Stomach (tissue), 9 donors: ENCODE measurements around the gene CNST. TPM values are rescaled to one million over a fixed set of nuclear protein-coding genes. Genes with fewer than 3 reads are reported as not detected.
A peak's percentile ranks its signal among the peaks of the same experiment; 100 is the strongest.

Source experiments
- DNase-seq, 2 donors: peaks; one replicate each; pipeline versions ENCODE4 v3.0.0 to v3.0.0-alpha.2; 2013 to 2019
- H3K27ac ChIP-seq, 5 donors: fragments of 200-600 bp in 4 of 5; sonication (generic) in 4 of 5; one replicate each; pipeline ENCODE4 v1.5.1; 2013 to 2019; ENCODE audit warnings: mild to moderate bottlenecking in 1 of 5, moderate library complexity in 1 of 5
- H3K27me3 ChIP-seq, 3 donors: fragments of 200-600 bp; sonication (generic); one replicate each; pipeline ENCODE4 v1.5.1; 2017 to 2019; ENCODE audit warnings: mixed run types in 1 of 3
- H3K36me3 ChIP-seq, 4 donors: fragments of 200-600 bp; sonication (generic); 1 replicate in 3 of 4; 2 replicates in 1 of 4; pipeline ENCODE4 v1.5.1; 2016 to 2019
- H3K4me1 ChIP-seq, 4 donors: fragments of 200-600 bp; sonication (generic); one replicate each; pipeline ENCODE4 v1.5.1; 2016 to 2019
- H3K4me3 ChIP-seq, 4 donors: fragments of 200-600 bp; sonication (generic) in 3 of 4; one replicate each; pipeline ENCODE4 v1.5.1; 2016 to 2019; ENCODE audit warnings: mild to moderate bottlenecking in 1 of 4
- H3K9me3 ChIP-seq, 4 donors: fragments of 200-600 bp; sonication (generic); one replicate each; pipeline ENCODE4 v1.5.1; 2016 to 2019
- EP300 ChIP-seq: sonication (generic); formaldehyde crosslinking; IDR thresholded peaks from one replicate; pipeline ENCODE4 v1.6.1; 2017; ENCODE audit warnings: antibody characterized with exemption
- POLR2A ChIP-seq, 4 donors: fragments of 450-650 bp; IDR thresholded peaks; one replicate each; pipeline ENCODE4 v1.6.1; 2016; ENCODE audit warnings: antibody characterized with exemption in 4 of 4, control low read depth in 2 of 4, mild to moderate bottlenecking in 1 of 4, moderate library complexity in 1 of 4
- POLR2AphosphoS5 ChIP-seq, 3 donors: sonication (generic); formaldehyde crosslinking; IDR thresholded peaks; one replicate each; pipeline ENCODE4 v1.6.1; 2016; ENCODE audit warnings: antibody characterized with exemption in 3 of 3
- WGBS, 5 donors: extraction: QIAGEN DNeasy Blood & Tissue Kit in 3 of 5; methylation state at CpG; one replicate each; pipeline versions ENCODE4 v1.1.5 to v1.1.7; 2013 to 2018; 5-methylcytosine and 5-hydroxymethylcytosine counted together
- intact Hi-C: fragments of 100-400 bp; cut with DNase I; formaldehyde crosslinking; loops from one replicate; pipeline ENCODE4 v1.15.1; 2023; ENCODE audit warnings: low total_unique reads
- polyA plus RNA-seq, 3 donors: library from polyadenylated mRNA; stranded (reverse); fragments of 200-250 nt; gene quantifications; one replicate each; pipeline ENCODE4 v1.2.3, GENCODE V29; 2013
- total RNA-seq, 5 donors: library from RNA; depleted of rRNA; stranded (reverse); fragments of >200 nt; gene quantifications; one replicate each; pipeline versions ENCODE4 v1.1.0 to v1.2.3, GENCODE V29; 2014 to 2016
- TF ChIP-seq, protein P1 (sequence below), 7 experiments: fragments of 450-650 bp in 4 of 7; fragments of 200-600 bp in 3 of 7; sonication (generic) in 3 of 7; IDR thresholded peaks; one replicate each; pipeline ENCODE4 v1.5.1; 2016 to 2019; ENCODE audit warnings: antibody characterized with exemption in 7 of 7, control low read depth in 2 of 7, mild to moderate bottlenecking in 1 of 7
- donor health status: healthy with polysubstance abuse.
- donor health status: Bipolar disorder and iron deficiency.
- donor health status: healthy.

The CNST gene
- total and polyA plus RNA-seq, 8 donors, result 4.5 to 42.8 (median 16.2) TPM

GRCh38 chr1:246607462-246607861 is 41.2 kb downstream of the CNST start:
- no peak for DNase-seq
- intact Hi-C loops, result no loop called here
- Histone ChIP-seq H3K36me3 (no peaks in the 10 kb centered on the region), H3K4me1 (peaks cover 5 to 52% (median 33%) of the 10 kb centered on the region in 4 donors), H3K4me3 (no peak overlapping the region), H3K27me3 (no peaks in the 10 kb centered on the region), H3K27ac (peak overlapping the region in 3 of 5 donors; percentile 82 to 88 (median 84)), H3K9me3 (no peaks in the 10 kb centered on the region)
- 87 to 94% (median 91%) methylated on average over 19 of the region's 19 CpGs for WGBS, 5 donors
- TF ChIP-seq POLR2A (IDR thresholded peaks at IDR 0.05), result no peak
- TF ChIP-seq, protein P1, sequence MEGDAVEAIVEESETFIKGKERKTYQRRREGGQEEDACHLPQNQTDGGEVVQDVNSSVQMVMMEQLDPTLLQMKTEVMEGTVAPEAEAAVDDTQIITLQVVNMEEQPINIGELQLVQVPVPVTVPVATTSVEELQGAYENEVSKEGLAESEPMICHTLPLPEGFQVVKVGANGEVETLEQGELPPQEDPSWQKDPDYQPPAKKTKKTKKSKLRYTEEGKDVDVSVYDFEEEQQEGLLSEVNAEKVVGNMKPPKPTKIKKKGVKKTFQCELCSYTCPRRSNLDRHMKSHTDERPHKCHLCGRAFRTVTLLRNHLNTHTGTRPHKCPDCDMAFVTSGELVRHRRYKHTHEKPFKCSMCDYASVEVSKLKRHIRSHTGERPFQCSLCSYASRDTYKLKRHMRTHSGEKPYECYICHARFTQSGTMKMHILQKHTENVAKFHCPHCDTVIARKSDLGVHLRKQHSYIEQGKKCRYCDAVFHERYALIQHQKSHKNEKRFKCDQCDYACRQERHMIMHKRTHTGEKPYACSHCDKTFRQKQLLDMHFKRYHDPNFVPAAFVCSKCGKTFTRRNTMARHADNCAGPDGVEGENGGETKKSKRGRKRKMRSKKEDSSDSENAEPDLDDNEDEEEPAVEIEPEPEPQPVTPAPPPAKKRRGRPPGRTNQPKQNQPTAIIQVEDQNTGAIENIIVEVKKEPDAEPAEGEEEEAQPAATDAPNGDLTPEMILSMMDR (IDR thresholded peaks at IDR 0.05), result no peak

DNA sequence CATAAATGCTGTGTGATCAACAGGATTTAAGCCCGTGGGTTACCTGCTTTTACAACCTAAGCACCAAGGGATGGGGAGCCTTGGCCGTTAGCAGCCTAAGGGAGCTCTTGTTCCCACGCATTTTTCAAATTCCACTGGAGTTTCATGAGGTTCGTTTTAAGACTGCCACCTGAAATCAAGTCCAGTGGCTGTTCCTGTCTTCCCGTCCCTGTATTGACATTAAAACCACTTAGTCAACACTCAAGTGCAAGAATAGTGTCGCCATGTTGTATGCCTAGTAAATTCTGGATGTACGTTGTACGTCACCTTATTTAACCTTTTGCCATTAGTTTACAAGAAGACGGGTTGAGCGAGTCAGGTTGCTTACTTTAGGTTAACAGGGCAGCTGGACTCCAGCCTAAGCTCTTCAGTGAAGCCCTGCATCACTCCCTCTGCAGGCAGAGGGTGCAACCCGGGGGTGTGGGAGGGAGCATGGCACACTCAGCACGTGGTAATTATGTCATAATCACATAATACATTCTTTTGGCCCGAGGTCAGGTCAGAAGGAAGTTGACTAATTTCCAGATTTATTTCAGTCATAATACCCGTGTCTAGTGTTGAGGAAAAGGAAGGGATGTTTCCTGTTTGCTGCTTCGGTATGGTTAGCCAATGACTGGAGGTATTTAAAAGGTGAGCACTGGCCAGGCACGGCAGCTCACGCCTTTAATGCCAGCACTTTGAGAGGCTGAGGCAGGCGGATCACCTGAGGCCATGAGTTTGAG is 42.5 kb downstream of the CNST start:
- no peaks in the 10 kb centered on the region for H3K27me3 ChIP-seq
- peaks cover 5 to 62% (median 38%) of the 10 kb centered on the region in 4 donors for H3K4me1 ChIP-seq
- H3K27ac ChIP-seq, result peak overlapping the region; percentile 75 to 89 (median 84)
- TF ChIP-seq, protein P1 (IDR thresholded peaks at IDR 0.05), result peak in 2 of 7 experiments; percentile 8 to 42
- TF ChIP-seq POLR2AphosphoS5 (IDR thresholded peaks at IDR 0.05), result peak; percentile 55 to 93 (median 72)
- no peak for TF ChIP-seq POLR2A (IDR thresholded peaks at IDR 0.05)
- peak overlapping the region in 1 of 4 donors; percentile 2 for H3K4me3 ChIP-seq
- H3K9me3 ChIP-seq, result no peaks in the 10 kb centered on the region
- intact Hi-C loops, result no loop called here
- 14 to 28% (median 24%) methylated on average over 18 of the region's 18 CpGs for WGBS, 5 donors
- peak; percentile 89 to 93 for DNase-seq
- H3K36me3 ChIP-seq, result no peaks in the 10 kb centered on the region

DNA sequence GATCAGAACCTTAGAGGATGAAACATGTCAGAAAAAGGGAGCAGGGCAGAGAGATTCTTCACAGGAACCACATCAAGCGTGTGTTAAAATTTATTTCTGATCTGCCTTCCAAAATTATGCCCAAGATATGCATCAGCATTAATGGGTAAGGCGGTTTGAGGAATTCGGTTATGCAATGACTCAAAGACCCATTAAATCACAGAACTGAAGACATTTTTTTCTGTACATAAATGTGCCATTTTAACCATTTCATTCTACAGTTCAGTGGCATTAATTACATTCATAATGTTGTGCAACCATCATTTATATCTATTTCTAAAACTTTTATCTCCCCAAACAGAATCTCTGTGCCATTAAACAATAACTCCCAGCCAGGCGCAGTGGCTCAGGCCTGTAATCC is 43.4 kb downstream of the CNST start:
- DNase-seq, result no peak
- TF ChIP-seq, protein P1 (IDR thresholded peaks at IDR 0.05), result no peak
- TF ChIP-seq POLR2AphosphoS5 (IDR thresholded peaks at IDR 0.05) (no peak), EP300 (no peak), POLR2A (IDR thresholded peaks at IDR 0.05) (no peak)
- Histone ChIP-seq H3K4me3 (no peak overlapping the region), H3K27me3 (no peaks in the 10 kb centered on the region), H3K36me3 (no peaks in the 10 kb centered on the region), H3K9me3 (no peaks in the 10 kb centered on the region), H3K27ac (peak overlapping the region; percentile 75 to 89 (median 84)), H3K4me1 (peaks cover 5 to 62% (median 38%) of the 10 kb centered on the region in 4 donors)
- WGBS, 5 donors, result 85 to 96% (median 91%) methylated on average over 4 of the region's 4 CpGs
- intact Hi-C loops, result no loop called here

GRCh38 chr1:246613096-246613758 is 47.0 kb downstream of the CNST start:
- WGBS, 5 donors, result 36 to 75% (median 55%) methylated on average over 5 to 6 of the region's 6 CpGs
- Histone ChIP-seq H3K9me3 (no peaks in the 10 kb centered on the region), H3K4me3 (no peak overlapping the region), H3K27ac (peak overlapping the region in 1 of 5 donors; percentile 37), H3K27me3 (no peaks in the 10 kb centered on the region), H3K4me1 (peaks cover 13 to 78% (median 45%) of the 10 kb centered on the region in 4 donors), H3K36me3 (no peaks in the 10 kb centered on the region)
- DNase-seq, result peak in 1 of 2 donors; percentile 27
- TF ChIP-seq POLR2AphosphoS5 (IDR thresholded peaks at IDR 0.05) (no peak), POLR2A (IDR thresholded peaks at IDR 0.05) (no peak), EP300 (no peak)
- TF ChIP-seq, protein P1 (IDR thresholded peaks at IDR 0.05), result no peak
- intact Hi-C loops, result no loop called here
